HTR-8/SVneo (cell line): Measurements from ENCODE around the gene UEVLD.

ENCODE experiments used
- DNase-seq: peaks from one replicate; pipeline ENCODE4 v3.0.0; 2011; ENCODE audit warnings: low spot score, mixed read lengths; ENCODE audit not compliant: insufficient read length
- FAIRE-seq: peaks from 2 replicates; lab custom pipeline; 2011; peaks lifted over from hg19 to GRCh38; lab: Jason Lieb, UNC

The UEVLD gene

DNA sequence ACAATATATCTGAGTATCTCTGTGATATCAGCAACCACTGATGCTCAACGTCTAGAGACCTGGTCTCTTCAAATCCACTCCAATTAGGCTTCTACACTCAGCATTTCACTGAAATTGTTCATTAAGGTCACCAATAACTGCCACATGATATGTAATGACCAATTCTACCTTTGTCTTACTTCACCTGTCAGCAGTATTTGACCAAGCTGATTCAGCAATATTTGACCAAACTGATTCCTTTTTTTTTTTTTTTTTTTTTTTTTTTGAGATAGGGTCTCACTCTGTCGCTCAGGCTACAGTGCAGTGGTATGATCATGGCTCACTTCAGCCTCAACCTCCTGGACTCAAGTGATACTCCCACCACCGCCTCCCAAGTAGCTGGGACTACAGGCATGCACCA lies 67.4 kb downstream of the UEVLD start:
- DNase-seq: no peak
- FAIRE-seq: no peak

DNA sequence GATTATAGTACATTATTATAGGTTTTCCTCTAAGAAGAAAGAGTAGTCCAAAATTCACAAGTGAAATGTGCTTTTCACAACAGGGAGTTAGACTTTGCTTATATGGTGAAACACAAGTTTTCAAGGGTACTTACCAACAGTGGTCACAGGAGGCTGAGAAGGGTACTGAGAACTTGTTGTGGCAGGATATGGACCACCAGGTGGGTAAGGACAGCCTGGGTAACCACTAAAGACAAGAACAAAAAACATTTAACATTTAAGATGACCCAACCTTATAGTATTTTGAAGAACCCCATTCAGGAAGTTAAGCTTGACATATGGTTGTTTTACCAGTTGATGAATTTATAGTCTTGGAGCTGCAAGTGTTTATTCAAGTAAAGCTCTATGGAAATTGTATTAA lies 86.2 kb downstream of the UEVLD start:
- FAIRE-seq (no peak), DNase-seq (no peak)

DNA sequence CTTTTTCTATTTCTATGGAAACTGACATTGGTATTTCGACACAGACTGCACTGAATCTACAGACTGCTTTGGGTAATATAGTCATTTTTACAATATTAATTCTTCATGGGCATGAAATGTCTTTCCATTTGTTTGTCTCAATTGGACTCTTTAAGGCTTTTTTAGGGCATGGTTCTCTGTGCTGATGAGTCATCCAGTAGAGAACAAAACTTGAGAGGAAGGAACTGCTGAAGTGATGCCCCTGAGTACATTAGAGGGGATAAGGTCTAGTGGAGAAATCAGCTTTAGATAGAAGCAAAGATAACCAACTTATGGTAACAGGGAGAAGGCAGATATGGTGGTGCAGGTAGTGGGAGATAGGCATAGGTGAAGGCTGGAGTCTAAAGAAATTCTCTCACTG lies 86.9 kb downstream of the UEVLD start:
- FAIRE-seq (no peak), DNase-seq (no peak)

DNA sequence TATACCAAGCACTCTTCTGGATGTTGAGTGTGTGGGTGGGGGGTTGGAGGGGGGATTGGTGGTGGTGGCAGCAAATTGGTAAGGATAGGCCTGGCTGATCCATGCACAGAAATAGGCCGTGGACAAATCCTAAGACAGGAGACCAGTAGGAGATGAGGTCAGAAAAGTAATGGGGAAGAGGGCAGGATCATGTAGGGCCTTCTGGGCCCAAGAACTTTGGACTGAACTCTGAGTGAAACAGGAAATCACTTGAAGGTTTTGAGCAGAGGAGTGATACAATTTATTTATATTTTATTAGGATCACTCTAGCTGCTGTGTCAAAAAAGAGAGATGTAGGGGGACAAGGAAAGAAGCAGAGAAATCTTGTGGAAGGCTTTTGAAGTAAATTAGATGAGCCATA lies 90.5 kb downstream of the UEVLD start:
- no peak for DNase-seq
- no peak for FAIRE-seq

DNA sequence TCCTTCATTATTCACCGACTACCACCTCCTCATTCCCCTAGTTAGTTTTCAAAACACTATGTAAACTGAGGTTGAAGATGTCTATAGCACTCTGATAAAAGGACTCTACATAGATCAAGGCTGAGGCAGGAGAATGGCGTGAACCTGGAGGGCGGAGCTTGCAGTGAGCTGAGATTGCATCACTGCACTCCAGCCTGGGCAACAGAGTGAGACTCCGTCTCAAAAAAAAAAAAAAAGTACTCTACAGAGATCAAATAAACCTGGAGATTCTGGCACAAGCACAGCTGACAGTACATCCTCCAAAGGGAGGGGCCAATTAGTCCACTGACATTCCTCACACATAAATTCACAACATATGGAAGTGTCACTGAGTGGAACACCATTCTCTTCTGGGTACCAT lies 92.8 kb downstream of the UEVLD start:
- FAIRE-seq (no peak), DNase-seq (no peak)

DNA sequence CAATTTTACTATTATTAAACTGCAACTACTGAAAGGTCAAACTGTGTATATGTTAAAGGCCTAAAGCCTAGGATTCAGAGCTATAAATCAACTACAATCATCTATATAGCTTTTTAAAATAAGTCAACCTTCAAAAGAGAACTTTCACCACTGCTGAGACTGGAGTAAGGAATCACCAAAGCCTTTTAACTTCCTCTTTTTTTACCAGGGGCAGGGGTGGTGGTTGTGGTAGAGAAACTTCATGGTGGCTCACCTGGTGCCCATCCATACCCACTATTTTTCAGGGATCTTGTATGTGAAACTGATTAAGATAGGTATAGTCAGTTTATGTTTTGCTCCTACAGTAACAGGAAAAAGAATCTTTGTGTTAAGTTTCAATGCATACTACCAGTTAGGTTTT lies 93.3 kb downstream of the UEVLD start:
- no peak for FAIRE-seq
- no peak for DNase-seq

DNA sequence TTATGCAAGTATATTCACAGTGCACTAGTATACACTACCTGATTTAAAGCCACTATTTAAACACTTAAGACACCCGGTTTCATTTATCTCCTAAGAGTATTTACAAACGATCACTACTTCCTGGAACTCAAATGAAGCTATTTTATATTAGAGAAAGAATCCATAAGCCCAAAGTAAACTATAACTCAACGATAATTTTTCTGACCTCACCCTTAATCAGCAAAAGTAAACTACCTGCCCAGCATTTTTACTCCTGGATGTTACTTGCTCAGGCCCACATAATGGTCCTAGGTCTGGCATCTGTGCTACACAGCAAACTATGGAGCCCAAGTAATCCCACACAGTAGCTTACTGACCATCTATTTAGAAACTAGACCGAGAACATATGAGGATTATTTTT lies 95.2 kb downstream of the UEVLD start:
- DNase-seq (no peak), FAIRE-seq (no peak)

DNA sequence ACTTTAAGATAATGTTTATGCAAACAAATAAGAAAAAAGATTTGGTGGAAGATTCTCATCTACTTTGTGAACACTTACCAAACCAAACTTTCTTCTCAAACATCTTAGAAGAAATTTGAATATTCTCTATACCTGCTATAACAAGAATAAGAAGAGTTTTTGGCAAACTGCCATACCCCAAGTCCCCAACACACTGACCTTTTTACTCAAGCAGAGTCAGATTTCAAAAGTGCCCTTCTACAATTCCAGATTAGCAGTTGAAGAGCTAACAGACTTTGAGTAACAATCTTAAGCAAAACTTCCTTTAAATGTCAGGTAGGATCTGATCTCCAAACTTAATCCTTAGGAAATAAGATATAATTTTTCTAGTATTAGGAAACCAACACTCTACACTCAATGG lies 95.6 kb downstream of the UEVLD start:
- FAIRE-seq (no peak), DNase-seq (no peak)

DNA sequence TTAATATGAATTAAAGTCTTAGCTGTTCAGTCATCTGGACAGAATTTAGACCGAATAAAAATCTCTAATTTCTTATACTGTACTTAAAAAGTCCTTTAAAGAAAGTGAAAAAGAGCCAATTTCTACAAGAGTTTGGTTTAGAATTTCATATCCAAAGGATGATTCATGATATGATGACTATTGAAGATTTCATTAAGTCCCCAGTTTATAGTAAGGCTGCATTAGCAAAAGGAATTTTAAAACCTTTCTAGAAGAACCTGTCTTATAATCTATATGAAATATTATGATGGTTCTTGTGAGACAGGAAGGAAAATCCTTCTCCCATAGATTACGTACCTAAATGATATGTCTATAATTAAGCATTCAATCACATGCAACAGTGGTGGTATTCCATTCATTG lies 96.6 kb downstream of the UEVLD start:
- DNase-seq (no peak), FAIRE-seq (no peak)

DNA sequence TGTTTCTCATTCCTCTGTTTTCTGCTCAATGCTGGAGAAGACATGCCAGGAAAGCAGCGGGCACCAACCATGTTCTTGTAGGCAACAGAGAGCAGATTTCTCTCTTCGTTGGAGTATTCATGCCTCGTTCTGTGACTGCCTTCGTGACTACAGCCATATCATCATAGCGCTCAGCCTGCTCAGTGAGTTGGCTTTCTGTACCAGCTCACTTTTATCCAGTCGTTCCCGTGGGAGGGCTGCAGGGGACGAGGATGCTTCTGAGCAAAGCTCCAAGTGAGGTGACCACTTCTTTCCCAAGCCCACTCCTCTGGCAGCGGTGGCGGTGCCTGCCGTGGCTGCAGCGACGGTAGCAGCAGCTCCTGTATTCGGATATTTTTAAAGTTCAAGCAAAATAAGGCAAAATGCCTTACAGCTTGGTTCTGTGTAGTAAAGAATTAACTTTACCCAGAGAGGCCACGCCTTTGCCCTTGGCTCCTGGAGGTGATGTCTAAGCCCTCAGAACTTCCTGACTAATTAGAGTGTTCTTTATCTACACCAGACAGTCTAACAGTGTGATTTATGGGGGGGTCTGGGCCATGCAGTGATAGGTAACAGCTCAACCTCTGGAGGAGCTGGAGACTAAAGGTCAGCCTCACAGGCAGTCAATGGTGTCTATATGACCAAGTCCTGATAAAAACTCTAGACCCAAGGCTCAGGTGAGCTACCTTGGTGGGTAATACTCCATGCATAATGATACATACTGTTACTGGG lies 97.6 kb downstream of the UEVLD start:
- no peak for DNase-seq
- FAIRE-seq: no peak

DNA sequence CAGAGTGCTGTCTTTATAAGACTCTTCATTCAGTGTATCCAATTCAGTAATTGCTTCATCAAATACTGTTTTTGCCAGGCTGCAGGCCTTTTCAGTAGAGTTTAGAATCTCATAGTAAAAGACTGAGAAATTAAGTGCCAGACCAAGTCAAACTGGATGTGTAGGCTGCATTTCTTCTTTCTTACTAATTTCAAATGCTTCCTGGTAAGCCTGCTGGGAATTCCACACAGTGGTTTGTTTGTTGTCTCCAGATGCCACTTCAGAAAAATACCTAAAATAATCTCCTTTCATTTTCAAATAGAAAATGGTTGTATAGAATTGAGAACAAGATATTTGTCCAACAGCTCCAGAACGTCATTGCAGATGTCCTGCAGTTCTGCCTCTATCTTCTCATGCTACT lies 98.2 kb downstream of the UEVLD start:
- FAIRE-seq: no peak
- no peak for DNase-seq

DNA sequence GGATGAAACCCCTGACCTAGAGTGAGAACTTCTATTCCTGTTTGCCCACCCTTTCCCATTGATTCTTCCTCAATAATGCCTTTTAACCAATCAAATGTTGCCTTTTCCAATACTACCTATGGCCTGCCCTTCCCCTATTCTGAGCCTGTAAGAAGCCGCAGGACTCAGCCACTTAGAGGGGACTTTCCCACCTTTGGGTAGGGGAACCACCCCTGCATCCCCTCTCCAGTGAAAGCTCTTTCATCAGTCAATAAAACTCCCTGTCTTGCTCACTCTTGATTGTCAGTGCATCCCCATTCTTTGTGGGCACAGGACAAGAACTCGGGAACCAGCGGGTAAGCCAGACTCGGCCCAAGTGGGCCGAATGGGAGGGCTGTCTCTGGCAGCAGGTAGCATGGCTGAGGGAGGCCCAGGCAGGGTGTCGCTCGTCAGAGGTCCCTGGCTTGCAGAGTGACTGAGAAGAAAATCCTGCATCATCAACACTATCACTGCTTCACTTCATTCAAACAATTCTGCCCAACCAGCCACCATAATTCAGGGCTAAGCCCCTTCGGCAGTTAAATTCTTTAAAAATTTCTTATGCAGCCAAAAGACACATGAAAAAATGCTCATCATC lies 102.5 kb downstream of the UEVLD start:
- no peak for FAIRE-seq
- no peak for DNase-seq
